Measurements from ENCODE around the gene KIF26B.

The KIF26B gene

GRCh38 chr1:245437369-245438062 lies 282.7 kb downstream of the KIF26B start:
- no peak for DNase-seq

DNA sequence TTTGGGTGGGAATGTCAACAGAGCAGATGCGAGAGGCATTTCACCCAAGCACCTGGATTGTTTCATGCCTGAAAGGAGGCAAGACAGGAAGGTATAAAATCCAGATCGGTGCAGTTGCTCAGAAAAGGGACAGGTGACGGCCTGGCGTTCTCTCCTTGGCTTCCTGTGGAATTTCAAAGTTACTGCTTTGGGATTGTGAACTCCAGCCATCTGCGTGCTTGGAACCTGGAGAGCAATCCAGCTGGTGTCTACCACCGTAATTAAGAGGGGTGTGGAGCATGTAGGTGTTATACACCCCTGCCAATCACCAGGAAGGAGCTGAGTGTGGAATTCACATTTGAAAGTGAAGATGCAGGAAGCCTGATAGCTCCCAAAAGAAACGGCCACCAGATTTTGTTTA lies 286.1 kb downstream of the KIF26B start:
- DNase-seq = no peak

DNA sequence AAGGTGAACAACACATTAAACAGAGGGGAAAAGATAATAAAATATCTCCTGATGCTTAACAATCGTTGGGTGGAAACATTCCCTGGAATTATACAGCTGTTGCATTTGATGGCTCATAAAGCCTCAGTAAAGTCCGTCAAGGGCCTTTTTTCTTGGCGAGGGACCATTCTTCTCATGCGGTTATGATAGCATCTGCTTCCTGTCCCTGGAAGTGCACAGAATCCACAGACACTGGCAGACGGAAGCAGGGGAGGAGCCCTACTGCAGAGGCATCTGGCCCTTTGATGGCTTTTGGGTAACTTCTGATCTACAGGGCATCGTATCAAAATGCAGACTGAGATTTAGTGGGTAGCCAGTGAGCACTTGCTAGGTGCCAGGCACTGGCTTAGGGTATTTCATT lies 286.9 kb downstream of the KIF26B start:
- peak; percentile 54 for DNase-seq

DNA sequence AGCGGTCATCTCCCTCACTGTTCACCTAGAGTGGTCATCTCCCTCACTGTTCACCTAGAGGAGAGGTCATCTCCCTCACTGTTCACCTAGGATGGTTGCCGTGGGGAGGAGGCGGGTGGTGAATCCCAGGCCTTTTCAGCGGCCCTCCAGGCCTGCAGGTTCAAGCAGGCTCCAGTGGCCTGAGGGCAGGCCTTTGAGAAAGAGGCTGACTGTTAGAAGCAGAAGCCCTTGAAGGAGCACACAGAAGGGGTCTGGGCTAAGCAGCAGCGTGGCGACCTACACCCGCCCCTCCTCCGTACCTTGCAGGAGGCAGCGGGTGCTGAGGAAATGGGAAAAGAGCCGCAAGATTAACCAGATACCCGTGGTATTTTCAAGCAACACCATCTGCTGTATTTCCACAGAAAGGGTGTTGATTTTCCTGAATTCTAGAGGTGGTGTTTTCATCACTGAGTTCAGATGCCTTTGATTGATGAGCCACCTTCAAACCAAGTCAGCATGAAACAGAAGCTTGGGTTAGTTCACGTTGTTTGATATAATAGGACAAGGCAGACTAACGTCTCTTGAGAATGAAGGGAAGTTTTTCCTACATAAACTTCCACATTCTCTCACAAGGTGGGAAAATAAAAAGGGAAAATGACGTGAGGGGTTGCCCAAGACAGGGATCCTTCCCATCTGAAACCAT lies 289.5 kb downstream of the KIF26B start:
- DNase-seq = peak; percentile 4

DNA sequence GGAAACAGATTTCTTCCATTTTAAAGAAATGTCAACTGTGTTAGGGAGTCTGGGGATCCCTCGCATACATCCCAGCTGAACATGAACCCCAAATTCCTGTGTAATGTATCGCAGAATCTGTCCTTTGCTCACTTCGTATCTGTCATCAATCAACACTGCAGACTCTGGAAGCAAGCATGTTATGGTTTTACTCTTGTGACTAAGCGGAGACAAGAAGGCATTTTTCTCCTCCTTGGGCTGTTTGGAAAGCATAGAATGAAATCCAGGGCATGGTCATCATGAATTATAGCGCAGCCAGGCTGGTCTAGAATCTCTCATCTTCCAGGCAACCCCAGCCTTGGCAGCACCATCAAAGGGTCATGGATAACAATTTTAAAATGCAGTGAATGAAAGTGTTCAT lies 290.2 kb downstream of the KIF26B start:
- no peak for DNase-seq

GRCh38 chr1:245448531-245448930 lies 293.7 kb downstream of the KIF26B start:
- no peak for DNase-seq

GRCh38 chr1:245448975-245449431 lies 294.2 kb downstream of the KIF26B start:
- DNase-seq = no peak

- no peak for DNase-seq
These were observed 298.8 kb downstream of the KIF26B start for GRCh38 chr1:245453541-245453940.

- DNase-seq = no peak
These were observed 299.3 kb downstream of the KIF26B start for GRCh38 chr1:245454051-245454450.

DNA sequence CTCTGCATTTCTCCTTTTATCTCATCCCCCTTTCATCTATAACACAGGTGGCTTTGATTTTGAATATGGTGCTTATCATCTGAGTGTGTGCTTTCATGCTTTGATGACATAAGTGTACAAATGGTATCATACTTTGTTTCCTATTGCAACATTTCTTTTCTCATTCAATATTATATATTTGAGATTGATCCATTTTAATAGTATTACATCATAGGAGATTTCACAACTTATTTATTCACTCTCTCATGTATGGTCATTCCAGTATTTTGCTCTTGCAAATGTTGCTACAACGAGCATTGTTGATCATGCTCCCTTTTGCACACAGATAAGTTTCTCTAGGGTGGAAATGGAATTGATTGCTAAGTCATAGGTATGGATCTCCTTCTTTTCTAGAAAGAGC lies 302.8 kb downstream of the KIF26B start:
- DNase-seq = no peak

DNA sequence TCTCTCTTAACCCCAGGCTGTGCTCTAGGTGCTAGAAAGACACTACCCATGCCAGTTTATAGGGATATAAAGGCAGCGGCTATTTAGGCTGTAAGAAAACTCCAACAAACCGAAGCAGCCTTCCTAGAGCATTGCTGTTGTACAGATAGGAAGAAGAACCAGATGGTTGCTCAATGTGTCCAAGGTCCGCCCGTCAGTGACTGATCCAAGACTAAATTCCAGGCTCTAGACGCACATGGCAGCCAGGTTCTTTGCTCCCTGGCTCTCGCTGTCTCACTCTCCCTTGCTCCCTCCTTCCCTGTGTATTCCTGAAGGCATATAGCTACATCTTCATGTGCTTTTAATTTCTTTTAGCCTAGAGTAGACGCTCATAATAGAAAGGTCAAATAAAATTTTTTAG lies 303.4 kb downstream of the KIF26B start:
- DNase-seq = no peak

DNA sequence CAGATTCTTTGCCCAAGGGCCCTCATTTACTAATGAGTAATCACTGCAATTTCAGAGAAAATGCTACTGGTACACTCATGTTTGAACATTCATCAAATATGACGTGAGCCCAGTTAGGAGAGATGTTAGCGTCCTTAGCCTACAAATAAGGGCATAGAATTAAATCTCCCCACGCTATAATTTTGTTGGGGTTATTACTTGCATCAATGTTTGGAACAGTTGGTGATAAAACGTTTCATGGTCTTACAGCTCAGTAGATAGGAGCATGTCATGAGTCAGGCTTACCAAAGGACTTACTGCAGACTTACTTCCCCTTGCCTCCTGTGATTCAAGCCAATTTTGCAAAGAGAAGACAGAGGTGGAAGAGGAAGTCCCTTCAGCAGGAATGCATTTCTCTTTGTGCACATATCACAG lies 304.0 kb downstream of the KIF26B start:
- peak; percentile 6 for DNase-seq

DNA sequence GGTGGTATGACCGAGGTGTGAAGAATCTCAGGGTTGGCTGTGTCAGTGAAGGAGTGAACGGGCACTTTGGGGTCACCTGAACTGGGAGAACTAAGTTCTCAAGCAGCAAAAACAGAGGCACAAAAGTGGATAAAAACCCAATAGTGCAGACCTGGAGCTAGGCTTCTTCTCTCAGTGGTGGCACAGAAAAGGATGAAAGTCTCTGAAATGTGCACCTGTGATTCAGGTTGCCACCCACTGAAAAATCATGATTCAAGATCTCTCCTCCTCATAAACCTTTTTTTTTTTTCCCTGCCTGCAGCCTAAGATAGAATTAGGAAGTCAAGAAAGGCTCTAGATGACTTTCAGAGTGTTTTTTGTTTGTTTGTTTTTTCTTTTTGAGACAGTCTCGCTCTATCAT lies 304.8 kb downstream of the KIF26B start:
- no peak for DNase-seq

DNA sequence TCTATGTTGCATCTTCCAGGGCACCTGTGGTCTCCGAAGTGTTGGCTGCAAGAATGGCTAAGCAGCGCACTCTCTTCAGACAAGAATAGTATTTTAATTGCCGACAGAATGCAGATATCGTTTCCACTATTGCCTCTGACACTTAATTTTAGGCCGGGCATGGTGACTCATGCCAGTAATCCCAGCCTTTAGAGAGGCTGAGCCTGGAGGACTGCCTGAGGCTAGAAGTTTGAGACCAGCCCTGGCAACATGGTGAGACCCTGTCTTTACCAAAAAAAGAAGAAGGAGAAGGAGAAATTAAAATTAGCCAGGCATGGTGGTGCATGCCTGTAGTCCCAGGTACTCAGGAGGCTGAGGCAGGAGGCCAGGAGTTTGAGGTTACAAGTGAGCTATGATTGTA lies 306.9 kb downstream of the KIF26B start:
- no peak for DNase-seq

- DNase-seq = no peak
These were observed 307.4 kb downstream of the KIF26B start for GRCh38 chr1:245462161-245462560.

DNA sequence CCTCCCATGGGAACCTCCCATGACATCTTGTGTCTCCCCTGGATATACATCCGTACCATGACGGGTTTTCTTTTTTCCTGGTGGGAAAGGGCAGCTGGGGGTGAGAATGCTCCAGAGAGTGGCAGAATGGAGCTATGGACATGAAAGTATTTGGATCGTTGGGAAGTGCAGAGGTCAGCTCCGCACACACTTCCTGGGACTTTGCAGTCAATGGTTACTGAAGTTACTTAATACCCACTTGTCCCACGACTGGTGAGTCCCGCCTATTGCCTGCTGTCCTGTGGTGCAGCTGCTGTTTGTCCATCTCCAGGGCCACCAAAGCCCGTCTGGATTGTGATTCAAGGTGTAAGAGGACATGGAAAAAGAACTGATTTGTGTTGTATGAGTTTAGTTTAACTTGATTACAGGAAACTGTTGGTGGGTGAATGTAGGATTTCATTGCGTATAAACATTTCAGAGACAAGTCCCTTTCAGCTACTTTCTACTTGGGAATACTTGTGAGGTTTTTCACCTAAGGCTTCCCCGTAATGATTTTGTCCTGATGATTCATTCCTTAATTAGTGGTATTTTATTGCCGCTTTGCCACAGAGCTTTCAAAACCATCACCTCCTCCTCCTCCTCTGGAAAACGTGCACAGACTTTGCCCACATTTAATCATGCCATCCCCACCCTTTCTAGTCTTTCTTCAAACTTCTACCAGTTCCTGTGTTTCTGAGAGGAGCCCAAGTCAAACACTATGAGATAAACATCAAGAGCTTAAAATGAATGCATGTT lies 308.8 kb downstream of the KIF26B start:
- no peak for DNase-seq

DNA sequence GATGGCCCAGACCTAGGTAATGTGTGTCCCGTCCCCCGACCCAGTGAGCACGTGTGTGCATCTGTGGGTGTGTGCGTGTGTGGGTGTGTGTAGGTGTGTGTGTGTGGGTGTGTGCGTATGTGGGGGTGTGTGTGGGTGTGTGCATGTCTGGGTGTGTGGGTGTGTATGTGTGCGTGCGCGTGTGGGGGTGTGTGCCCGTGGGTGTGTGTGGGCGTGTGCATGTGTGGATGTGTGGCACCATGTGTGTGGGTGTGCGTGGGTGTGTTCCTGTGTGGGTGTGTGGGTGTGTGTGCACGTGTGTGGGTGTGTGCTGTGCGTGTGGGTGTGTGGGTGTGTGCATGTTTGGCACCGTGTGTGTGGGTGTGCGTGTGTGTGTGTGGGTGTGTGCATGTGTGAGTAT lies 309.5 kb downstream of the KIF26B start:
- no peak for DNase-seq

GRCh38 chr1:245465666-245466065 lies 310.9 kb downstream of the KIF26B start:
- no peak for DNase-seq

- no peak for DNase-seq
These were observed 311.5 kb downstream of the KIF26B start for GRCh38 chr1:245466261-245466660.

DNA sequence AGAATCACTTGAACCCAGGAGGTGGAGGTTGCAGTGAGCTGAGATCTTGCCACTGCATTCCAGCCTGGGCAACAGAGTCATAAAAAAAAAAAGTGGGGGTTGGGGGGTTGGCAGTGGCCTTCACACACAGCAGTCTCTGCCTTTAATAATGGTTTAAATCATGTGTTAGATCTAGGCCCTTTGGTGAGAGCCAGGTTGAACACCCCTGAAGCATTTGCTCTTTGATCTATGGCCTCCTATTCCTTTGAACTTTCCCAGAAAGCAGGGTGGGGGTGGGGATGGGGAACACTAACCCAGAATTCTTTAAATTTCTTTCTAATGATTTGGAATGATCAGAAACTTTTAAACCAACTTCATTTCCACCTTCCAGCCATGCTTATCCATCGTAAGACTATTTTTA lies 313.0 kb downstream of the KIF26B start:
- DNase-seq = no peak

DNA sequence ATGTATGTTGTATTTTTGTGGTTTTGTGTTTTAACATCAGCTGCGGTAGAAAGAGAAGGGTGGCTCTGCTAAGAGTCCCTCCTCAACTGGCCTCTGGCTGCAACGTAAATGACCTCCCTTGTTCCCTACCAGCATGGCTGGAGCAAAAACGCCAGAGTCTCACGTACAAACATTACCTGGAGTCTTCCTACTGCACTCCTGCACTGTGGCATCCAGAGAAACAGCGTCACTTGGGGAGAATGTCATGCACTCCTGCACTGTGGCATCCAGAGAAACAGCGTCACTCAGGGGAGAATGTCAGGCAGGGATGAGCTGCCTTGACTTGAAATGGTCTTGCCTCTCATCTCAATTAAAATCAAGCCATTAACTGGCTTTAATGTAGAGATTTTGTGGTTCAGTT lies 314.2 kb downstream of the KIF26B start:
- no peak for DNase-seq

- DNase-seq = no peak
These were observed 314.9 kb downstream of the KIF26B start for GRCh38 chr1:245469734-245470133.

DNA sequence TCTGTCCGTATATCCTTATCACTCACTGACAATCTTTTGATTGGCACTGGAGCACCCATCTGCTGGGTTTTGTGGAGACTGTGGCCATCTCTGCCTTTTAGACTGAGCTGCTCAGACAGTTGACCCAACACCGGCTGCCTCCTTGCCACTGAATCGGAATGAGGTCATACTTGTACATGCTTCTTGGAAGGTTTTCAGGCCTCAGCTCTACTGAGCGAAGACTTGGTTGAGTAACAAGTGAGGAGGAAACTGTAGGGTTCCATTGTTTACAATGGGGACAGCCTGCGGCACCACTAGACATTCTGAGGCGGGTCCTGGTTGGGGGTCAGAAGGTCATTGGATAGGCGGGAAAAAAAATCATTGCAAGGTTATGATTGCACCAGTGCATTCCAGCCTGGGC lies 320.3 kb downstream of the KIF26B start:
- DNase-seq = no peak

GRCh38 chr1:245475961-245476516 lies 321.3 kb downstream of the KIF26B start:
- DNase-seq = no peak
